CD14-positive monocyte (primary cell): ENCODE results near the gene CRTC3. TPM values are rescaled to one million over a fixed set of nuclear protein-coding genes. Genes with fewer than 3 reads are reported as not detected.

ENCODE experiments used
- DNase-seq, 3 donors: peaks; one replicate each; pipeline ENCODE4 v3.0.0-alpha.2; 2011 to 2022
- H2AFZ ChIP-seq: 2 replicates; pipeline ENCODE4 v1.6.0; 2012; ENCODE audit warnings: mild to moderate bottlenecking, low read depth, low read length, inconsistent platforms; ENCODE audit not compliant: insufficient read depth, poor library complexity, severe bottlenecking
- H3K27ac ChIP-seq, 2 donors: 1 replicate in 1 of 2; 2 replicates in 1 of 2; pipeline ENCODE4 v1.5.1; 2012 to 2013; ENCODE audit warnings: low read length in 2 of 2, control low read depth in 1 of 2, inconsistent platforms in 1 of 2, low read depth in 1 of 2, mild to moderate bottlenecking in 1 of 2
- H3K27me3 ChIP-seq, 2 donors: one replicate each; pipeline versions ENCODE4 v1.6.0 to v1.6.1; 2011 to 2013; ENCODE audit warnings: low read length in 2 of 2; ENCODE audit not compliant: control insufficient read depth in 2 of 2, insufficient read depth in 2 of 2
- H3K36me3 ChIP-seq, 2 donors: replicated peaks in 1 of 2; 1 replicate in 1 of 2; 2 replicates in 1 of 2; pipeline versions ENCODE4 v1.5.1 to v1.6.1; 2012 to 2013; ENCODE audit warnings: low read length in 2 of 2, control low read depth in 1 of 2, inconsistent platforms in 1 of 2, mild to moderate bottlenecking in 1 of 2; ENCODE audit not compliant: insufficient read depth in 2 of 2, control insufficient read depth in 1 of 2
- H3K4me1 ChIP-seq, 2 donors: 1 replicate in 1 of 2; 2 replicates in 1 of 2; pipeline versions ENCODE4 v1.5.1 to v1.6.1; 2012 to 2013; ENCODE audit warnings: low read length in 2 of 2, control low read depth in 1 of 2, inconsistent platforms in 1 of 2, mild to moderate bottlenecking in 1 of 2, moderate library complexity in 1 of 2; ENCODE audit not compliant: insufficient read depth in 2 of 2, control insufficient read depth in 1 of 2
- H3K4me2 ChIP-seq: replicated peaks from 2 replicates; pipeline ENCODE3; 2012; ENCODE audit warnings: low read length, moderate library complexity, mild to moderate bottlenecking; ENCODE audit not compliant: poor library complexity, severe bottlenecking; ENCODE audit errors: extremely low read depth
- H3K4me3 ChIP-seq, 3 experiments: fragments of 200-600 bp in 1 of 3; sonication (generic) in 1 of 3; replicated peaks in 1 of 3; 1 replicate in 2 of 3; 2 replicates in 1 of 3; pipeline ENCODE4 v1.5.1; 2011 to 2013; ENCODE audit warnings: low read length in 3 of 3, mild to moderate bottlenecking in 3 of 3, control low read depth in 2 of 3, low read depth in 2 of 3, inconsistent platforms in 1 of 3, moderate library complexity in 1 of 3
- H3K79me2 ChIP-seq: 2 replicates; pipeline ENCODE4 v1.6.0; 2012; ENCODE audit warnings: mild to moderate bottlenecking, control low read depth, inconsistent platforms, low read length, moderate library complexity; ENCODE audit not compliant: insufficient read depth
- H3K9ac ChIP-seq: 2 replicates; pipeline ENCODE4 v1.6.0; 2017; ENCODE audit warnings: low read length, mild to moderate bottlenecking; ENCODE audit not compliant: insufficient read depth, poor library complexity, severe bottlenecking
- H3K9me3 ChIP-seq, 2 donors: replicated peaks in 1 of 2; 1 replicate in 1 of 2; 2 replicates in 1 of 2; pipeline versions ENCODE4 v1.5.1 to v1.6.1; 2012 to 2013; ENCODE audit warnings: low read length in 2 of 2, control low read depth in 1 of 2; ENCODE audit not compliant: control insufficient read depth in 1 of 2, insufficient read depth in 1 of 2
- H4K20me1 ChIP-seq: 2 replicates; pipeline ENCODE4 v1.6.0; 2012; ENCODE audit warnings: mild to moderate bottlenecking, low read length, control low read depth, moderate library complexity; ENCODE audit not compliant: insufficient read depth
- H3K27ac Mint-ChIP-seq, 7 donors: one replicate each; pipeline ENCODE4 v1.8.0; 2020; ENCODE audit warnings: mild to moderate bottlenecking in 7 of 7, mixed read lengths in 7 of 7, moderate library complexity in 6 of 7, inconsistent platforms in 2 of 7
- H3K27me3 Mint-ChIP-seq, 3 donors: one replicate each; pipeline ENCODE4 v1.8.0; 2021 to 2022; ENCODE audit warnings: low read depth in 3 of 3, mild to moderate bottlenecking in 3 of 3, mixed read lengths in 3 of 3, moderate library complexity in 3 of 3, inconsistent platforms in 1 of 3
- H3K36me3 Mint-ChIP-seq, 2 donors: one replicate each; pipeline ENCODE4 v1.8.0; 2020; ENCODE audit warnings: mixed read lengths in 2 of 2, inconsistent platforms in 1 of 2, mild to moderate bottlenecking in 1 of 2
- H3K4me1 Mint-ChIP-seq: one replicate; pipeline ENCODE4 v1.8.0; 2020; ENCODE audit warnings: mild to moderate bottlenecking, mixed read lengths
- H3K4me3 Mint-ChIP-seq, 2 donors: one replicate each; pipeline ENCODE4 v1.8.0; 2020; ENCODE audit warnings: mild to moderate bottlenecking in 2 of 2, mixed read lengths in 2 of 2, moderate library complexity in 1 of 2
- H3K9me3 Mint-ChIP-seq, 7 donors: one replicate each; pipeline ENCODE4 v1.8.0; 2020 to 2022; ENCODE audit warnings: mixed read lengths in 7 of 7, mild to moderate bottlenecking in 6 of 7, moderate library complexity in 6 of 7, inconsistent platforms in 2 of 7
- WGBS: methylation state at CpG from one replicate; pipeline ENCODE4 v1.1.5; 2013; ENCODE audit warnings: missing lambda C conversion rate; ENCODE audit not compliant: insufficient coverage; 5-methylcytosine and 5-hydroxymethylcytosine counted together
- intact Hi-C, 2 donors: fragments of 100-400 bp; cut with micrococcal nuclease; formaldehyde crosslinking; loops; one replicate each; pipeline versions ENCODE4 v1.15.0 to v1.15.1; 2023
- polyA plus RNA-seq, 3 donors: library from polyadenylated mRNA; depleted of rRNA in 1 of 3; unstranded in 2 of 3; stranded (reverse) in 1 of 3; fragments of 300-500 nt in 2 of 3; fragments of >200 nt in 1 of 3; fragmentation: Illumina TruSeq in 2 of 3; gene quantifications; 1 replicate in 2 of 3; 2 replicates in 1 of 3; pipeline ENCODE4 v1.2.3, GENCODE V29; 2012 to 2021
- TF ChIP-seq, protein P1 (sequence below): fragments of 200-600 bp; IDR thresholded peaks from one replicate; pipeline ENCODE4 v1.8.0; 2022; ENCODE audit warnings: antibody characterized with exemption, mild to moderate bottlenecking

The CRTC3 gene
- polyA plus RNA-seq, 3 donors = 6.0 to 25.4 (median 12.2) TPM

DNA sequence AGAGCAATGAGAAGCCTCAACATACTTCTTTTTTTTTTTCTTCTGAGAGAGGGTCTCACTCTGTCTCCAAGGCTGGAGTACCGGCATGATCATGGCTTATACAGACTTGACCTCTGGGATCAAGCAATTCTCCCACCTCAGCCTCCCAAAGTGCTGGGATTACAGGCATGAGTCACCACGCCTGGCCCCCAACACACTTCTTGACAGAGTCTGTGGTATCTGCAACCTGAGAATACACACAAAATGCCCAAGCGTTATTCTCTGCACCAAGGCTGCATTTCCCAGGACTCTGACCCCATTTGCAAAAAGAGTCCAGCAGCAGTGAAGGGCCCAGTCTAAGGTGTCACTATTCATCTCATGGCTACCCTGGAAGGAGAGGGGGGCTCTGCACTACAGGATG is 144.8 kb downstream of the CRTC3 start:
- WGBS = 100% methylated on average over 3 of the region's 3 CpGs
- Histone ChIP-seq H4K20me1 (no peaks in the 10 kb centered on the region), H2AFZ (no peak overlapping the region), H3K9me3 (no peaks in the 10 kb centered on the region), H3K79me2 (no peaks in the 10 kb centered on the region), H3K4me3 (no peak overlapping the region), H3K9ac (no peak overlapping the region), H3K4me2 (no peak overlapping the region), H3K27me3 (no peaks in the 10 kb centered on the region), H3K4me1 (no peaks in the 10 kb centered on the region), H3K27ac (no peak overlapping the region), H3K36me3 (no peaks in the 10 kb centered on the region)
- peaks cover 4% of the 10 kb centered on the region for H3K4me1 Mint-ChIP-seq
- H3K4me3 Mint-ChIP-seq = no peak overlapping the region
- peaks cover 0 to 11% (median 6%) of the 10 kb centered on the region in 3 donors for H3K27me3 Mint-ChIP-seq
- TF ChIP-seq, protein P1, sequence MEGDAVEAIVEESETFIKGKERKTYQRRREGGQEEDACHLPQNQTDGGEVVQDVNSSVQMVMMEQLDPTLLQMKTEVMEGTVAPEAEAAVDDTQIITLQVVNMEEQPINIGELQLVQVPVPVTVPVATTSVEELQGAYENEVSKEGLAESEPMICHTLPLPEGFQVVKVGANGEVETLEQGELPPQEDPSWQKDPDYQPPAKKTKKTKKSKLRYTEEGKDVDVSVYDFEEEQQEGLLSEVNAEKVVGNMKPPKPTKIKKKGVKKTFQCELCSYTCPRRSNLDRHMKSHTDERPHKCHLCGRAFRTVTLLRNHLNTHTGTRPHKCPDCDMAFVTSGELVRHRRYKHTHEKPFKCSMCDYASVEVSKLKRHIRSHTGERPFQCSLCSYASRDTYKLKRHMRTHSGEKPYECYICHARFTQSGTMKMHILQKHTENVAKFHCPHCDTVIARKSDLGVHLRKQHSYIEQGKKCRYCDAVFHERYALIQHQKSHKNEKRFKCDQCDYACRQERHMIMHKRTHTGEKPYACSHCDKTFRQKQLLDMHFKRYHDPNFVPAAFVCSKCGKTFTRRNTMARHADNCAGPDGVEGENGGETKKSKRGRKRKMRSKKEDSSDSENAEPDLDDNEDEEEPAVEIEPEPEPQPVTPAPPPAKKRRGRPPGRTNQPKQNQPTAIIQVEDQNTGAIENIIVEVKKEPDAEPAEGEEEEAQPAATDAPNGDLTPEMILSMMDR = no peak
- no peak overlapping the region for H3K27ac Mint-ChIP-seq
- intact Hi-C loops = no loop called here
- peaks cover 0 to 3% (median 0%) of the 10 kb centered on the region in 7 donors for H3K9me3 Mint-ChIP-seq
- DNase-seq = no peak
- H3K36me3 Mint-ChIP-seq = no peaks in the 10 kb centered on the region

DNA sequence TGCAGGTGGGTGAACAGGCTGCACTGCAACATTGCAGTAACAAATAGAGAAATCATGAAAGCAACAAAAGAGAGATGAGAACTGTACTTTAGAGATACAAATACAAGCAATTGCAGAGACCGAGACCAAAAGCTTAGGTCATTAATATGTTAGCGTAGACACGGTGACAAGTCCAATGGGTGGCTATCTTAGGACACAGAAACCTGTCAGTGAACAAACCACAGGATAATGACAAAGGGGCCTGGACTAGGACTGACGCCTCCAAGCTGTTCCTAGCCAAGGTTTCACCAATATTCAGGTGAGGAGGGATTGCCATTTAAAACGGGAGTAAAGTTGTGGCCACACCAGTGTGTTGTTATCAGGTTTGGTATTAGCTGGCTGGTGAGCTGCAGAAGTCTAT is 145.7 kb downstream of the CRTC3 start:
- Histone ChIP-seq H2AFZ (no peak overlapping the region), H3K79me2 (no peaks in the 10 kb centered on the region), H3K4me2 (no peak overlapping the region), H3K27ac (no peak overlapping the region), H3K4me1 (no peaks in the 10 kb centered on the region), H3K27me3 (no peaks in the 10 kb centered on the region), H3K9ac (no peak overlapping the region), H3K4me3 (no peak overlapping the region), H3K9me3 (no peaks in the 10 kb centered on the region), H4K20me1 (no peaks in the 10 kb centered on the region), H3K36me3 (no peaks in the 10 kb centered on the region)
- no peak for DNase-seq
- peaks cover 6% of the 10 kb centered on the region for H3K4me1 Mint-ChIP-seq
- intact Hi-C loops = no loop called here
- no peaks in the 10 kb centered on the region for H3K36me3 Mint-ChIP-seq
- H3K27me3 Mint-ChIP-seq = peaks cover 0 to 11% (median 6%) of the 10 kb centered on the region in 3 donors
- WGBS = 87% methylated on average over 3 of the region's 5 CpGs
- TF ChIP-seq, protein P1 = no peak
- H3K9me3 Mint-ChIP-seq = peaks cover 0 to 3% (median 0%) of the 10 kb centered on the region in 7 donors
- H3K4me3 Mint-ChIP-seq = no peak overlapping the region
- H3K27ac Mint-ChIP-seq = no peak overlapping the region
